HG02870 (cell line): ENCODE data around the gene MTMR2.
A peak's percentile ranks its signal among the peaks of the same experiment; 100 is the strongest.
"Not testable (repeated sequence)": the region's sequence is repeated elsewhere in the genome, so short reads cannot be mapped to it uniquely, and the experiment has no call there.

Experiments used
- ATAC-seq: cut with Tn5 transposase; IDR thresholded peaks from one replicate; pipeline ENCODE4 v1.9.1; 2021; ENCODE audit warnings: mild to moderate bottlenecking, moderate library complexity; ENCODE audit not compliant: unreplicated experiment

MTMR2 gene

DNA sequence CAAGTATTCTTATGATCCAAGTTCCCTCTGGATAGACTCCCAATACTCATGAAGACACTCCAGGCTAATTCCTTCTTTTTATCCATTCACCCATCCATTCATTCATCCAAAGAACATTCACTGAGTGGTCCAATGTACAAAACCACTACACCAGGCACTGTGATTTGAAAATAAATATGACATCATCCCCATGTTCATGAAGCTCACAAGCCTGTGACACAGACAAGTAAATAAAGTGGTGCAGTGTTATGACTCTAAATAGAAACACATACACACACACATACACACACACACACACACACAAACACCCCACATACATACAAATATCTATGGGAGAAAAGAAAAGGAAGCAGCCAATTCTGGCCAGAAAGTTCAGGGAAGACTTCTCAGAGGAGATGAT is 35.5 kb downstream of the MTMR2 start:
- no peak for ATAC-seq

GRCh38 chr11:95886462-95886861 is 37.4 kb downstream of the MTMR2 start:
- ATAC-seq = no peak

- ATAC-seq = no peak
Observed at GRCh38 chr11:95884802-95885201, 39.1 kb downstream of the MTMR2 start.

- no peak for ATAC-seq
Observed at GRCh38 chr11:95884376-95884775, 39.5 kb downstream of the MTMR2 start.

DNA sequence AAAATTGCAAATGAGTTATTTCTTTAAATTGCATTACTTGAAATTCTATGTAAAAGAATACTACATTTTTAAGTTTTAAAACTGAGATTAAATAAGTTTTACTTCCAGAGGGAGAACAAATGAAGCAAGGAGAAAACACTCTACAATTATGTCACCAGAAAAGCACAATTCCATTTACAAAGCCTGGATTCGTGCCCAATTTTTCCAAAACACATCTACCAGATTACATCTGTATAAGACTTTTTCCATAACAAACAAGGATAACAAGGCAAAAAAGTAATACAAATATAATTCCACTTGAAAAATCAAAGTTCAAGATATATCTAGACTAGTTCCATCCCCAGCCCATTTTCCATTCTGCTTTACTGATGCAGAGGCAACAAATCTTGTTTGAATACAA is 40.5 kb downstream of the MTMR2 start:
- ATAC-seq = no peak

DNA sequence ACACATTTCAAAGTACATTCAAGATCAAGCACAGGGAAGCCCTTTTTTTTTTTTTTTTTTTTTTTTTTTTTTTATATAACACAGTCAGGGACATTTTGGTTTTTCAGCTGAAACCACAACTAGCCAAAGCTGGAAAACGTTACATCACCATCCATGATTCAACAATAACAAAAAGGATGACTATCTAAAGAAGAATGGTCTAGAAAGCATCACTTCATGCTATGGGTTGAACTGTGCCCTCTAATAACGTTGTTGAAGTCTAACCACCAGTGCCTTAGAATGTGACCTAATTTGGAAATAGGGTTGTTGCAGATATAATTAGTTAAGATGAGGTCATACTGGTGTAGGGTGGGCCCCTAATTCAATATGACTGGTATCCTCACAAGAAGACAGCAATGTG is 46.6 kb downstream of the MTMR2 start:
- ATAC-seq = no peak

- not testable (repeated sequence) for ATAC-seq
Observed at GRCh38 chr11:95870877-95871276, 53.0 kb downstream of the MTMR2 start.

- no peak for ATAC-seq
Observed at GRCh38 chr11:95867105-95867504, 56.8 kb downstream of the MTMR2 start.

DNA sequence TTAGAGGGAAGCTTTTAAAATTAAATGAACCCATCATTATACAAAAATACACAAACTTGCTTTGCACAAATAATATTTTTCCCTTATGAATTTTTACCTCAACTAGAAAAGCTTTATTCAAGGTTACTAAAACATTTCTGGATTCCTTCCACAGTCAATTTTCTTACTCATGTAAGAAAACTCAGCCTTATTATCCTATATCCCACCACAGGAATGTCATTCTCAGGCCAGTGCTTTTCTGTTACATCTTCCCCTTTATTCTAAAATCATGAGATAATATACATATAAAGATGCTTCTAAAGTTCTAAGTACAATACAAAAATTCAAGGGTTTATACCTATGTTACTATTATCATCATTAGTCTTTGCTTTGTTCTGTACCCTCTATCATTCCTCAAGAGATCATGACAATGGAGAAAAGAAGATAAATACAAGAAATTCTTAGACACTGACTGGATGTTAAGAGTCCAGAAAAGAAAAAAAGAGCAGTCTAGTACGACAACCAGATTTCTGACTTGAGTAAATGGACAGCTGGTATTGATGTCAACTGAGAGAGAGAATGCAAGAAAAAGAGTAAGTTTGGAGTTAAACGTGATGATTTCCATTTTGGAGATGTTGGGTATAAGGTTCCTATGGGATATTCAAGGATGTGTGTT is 60.3 kb downstream of the MTMR2 start:
- no peak for ATAC-seq

DNA sequence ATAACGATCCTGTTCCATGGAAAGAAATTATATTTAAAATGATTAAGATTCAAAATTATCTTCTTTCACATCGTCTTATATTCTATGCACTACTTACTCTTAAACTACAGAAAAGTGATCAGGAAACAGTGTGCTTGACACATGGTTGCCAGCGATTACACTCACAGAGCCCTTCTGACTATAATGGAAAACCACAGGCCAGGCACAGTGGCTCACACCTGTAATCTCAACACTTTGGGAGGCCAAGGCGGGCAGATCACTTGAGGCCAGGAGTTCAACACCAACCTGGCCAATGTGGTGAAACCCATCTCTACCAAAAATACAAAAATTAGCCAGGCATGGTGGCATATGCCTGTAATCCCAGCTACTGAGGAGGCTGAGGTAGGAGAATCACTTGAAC is 63.9 kb downstream of the MTMR2 start:
- ATAC-seq = not testable (repeated sequence)

- ATAC-seq = not testable (repeated sequence)
Observed at GRCh38 chr11:95854362-95854761, 69.5 kb downstream of the MTMR2 start.

DNA sequence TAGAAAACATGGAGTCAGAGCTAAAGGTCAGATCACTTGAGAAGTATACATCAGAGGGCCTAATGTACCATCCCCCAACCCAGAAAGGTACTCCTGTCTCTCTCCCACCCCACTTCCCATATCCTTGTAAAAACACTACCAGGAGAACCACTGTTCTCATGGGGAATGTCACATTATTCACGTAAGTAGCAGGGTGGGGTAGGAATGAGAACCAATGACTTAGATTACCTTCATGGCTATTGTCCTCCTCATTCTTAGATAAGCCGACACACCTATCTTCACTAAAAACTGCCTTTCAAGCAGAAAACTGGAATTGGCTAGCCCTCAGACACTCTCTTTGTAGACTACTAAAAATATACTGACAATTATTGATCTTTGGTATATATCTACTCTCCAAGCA is 70.0 kb downstream of the MTMR2 start:
- ATAC-seq = no peak

DNA sequence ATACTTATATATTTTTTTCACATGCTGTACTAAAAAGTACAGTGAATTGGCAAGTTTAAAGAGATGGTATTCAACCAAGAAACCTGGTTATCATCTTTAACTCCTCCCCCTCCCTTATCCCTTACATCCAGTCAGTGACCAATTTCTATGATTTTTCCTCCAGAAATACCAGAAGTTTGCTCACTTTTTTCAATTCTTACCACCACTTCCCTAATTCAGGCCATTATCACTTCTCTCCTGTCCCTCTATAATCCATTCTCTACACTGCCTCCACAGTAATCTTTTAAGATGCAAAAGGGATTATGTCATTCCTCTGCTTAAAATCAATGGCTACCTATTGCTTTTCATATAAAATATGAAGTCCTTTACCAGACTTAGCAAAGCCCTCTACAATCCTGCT is 70.8 kb downstream of the MTMR2 start:
- ATAC-seq = no peak

DNA sequence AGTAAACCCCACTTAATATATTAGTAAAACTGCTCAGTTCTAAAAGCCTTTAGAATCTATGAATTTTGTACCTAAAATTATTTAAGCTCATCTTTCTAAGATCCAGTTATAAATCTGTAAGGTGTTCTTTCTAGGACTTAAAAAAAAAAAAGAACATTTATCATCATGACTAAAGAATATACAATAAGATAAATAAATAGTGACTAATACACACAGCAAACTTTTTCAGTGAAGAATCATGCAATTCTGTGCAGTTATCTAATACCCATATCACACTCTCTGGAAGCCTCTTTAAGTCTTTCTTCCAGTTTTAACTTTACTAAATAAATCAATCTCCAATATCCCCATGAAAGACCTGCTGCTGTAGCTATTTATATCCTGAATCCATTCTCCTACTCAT is 73.8 kb downstream of the MTMR2 start:
- ATAC-seq = no peak

GRCh38 chr11:95849087-95849825 is 74.7 kb downstream of the MTMR2 start:
- ATAC-seq = peak; percentile 64

GRCh38 chr11:95845167-95845566 is 78.7 kb downstream of the MTMR2 start:
- ATAC-seq = no peak

GRCh38 chr11:95835768-95836488 is 88.0 kb downstream of the MTMR2 start:
- peak; percentile 93 for ATAC-seq

DNA sequence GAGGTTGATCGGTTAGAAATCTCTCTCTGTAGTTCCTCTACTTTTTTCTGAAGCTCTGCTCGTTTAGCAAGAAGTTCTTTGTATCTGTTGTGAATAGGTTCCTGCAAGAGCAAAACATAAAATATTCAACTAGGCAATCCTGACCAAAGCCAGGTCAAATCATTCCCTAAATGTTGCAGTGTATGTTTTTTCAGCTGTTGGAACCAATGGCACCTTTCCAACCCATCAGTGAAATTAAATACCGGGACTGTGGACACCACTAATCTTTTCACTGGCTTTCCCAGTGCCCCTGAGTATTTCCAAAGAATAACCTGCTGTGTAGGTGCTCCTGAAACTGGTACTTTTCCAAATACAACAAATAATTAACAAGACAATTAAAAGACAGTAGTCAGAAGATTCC is 88.6 kb downstream of the MTMR2 start:
- ATAC-seq = no peak

- ATAC-seq = no peak
Observed at GRCh38 chr11:95833378-95833777, 90.5 kb downstream of the MTMR2 start.

- no peak for ATAC-seq
Observed at GRCh38 chr11:95832763-95833162, 91.1 kb downstream of the MTMR2 start.

DNA sequence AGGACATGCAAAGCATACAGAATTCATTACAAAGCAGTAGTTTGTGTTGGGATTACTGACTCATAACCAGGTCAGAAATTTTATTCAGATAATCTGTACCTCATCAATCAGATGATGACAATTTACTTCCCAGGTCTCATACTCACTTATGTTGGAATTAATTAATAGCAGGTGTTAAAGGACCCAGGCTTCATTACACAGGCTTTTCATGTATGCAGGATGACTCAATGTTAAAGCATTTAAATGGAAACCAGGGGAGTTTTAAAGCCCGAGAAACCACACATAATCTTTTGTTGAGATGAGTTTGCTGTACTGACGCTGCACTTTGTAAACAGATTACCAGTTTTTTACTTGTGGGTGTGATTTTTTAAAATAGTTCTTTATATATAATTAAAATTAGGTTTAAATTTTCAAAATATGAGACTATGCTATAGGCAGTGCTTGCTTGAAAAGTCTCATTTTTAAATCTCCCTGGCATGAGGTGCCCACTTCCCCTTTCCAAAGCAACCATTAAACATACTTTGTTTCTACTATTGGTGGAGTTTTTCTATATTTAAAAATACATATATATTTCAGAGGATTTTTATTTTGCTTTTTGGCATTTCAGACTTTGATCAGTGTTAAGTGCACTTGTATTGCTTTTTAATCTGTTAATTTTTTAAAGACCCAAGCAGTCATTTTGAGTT is 92.6 kb downstream of the MTMR2 start:
- ATAC-seq = peak; percentile 36
